GM20431 (cell line): ENCODE data around the gene PSEN1.
"Not testable (repeated sequence)": the region's sequence is repeated elsewhere in the genome, so short reads cannot be mapped to it uniquely, and the experiment has no call there.

Source experiments
- in situ Hi-C: fragments of 300-500 bp; cut with MseI, MboI; formaldehyde crosslinking; loops from one replicate; pipeline ENCODE4 v1.15.0; 2020; ENCODE audit warnings: low sequenced_read_pairs; ENCODE audit not compliant: unreplicated experiment

The PSEN1 gene

DNA sequence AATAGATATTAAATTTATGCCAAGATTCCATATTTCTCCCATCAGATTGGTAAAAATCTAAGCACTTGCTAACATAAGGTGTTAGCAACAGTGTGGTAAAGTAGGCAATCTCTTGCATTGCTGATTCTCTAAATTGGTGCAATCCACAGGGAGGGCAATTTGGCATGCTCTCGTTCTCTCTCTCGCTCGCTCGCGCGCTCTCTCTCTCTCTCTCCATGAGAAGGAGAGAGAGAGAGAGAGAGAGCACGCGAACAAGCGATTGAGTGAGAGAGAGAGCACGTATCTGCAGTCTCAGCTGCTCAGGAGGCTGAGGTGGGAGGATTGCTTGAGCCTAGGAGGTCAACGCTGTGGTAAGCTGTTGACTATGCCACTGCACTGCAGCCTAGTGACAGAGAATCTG is 25.9 kb downstream of the PSEN1 start:
- in situ Hi-C loops = no loop called here

DNA sequence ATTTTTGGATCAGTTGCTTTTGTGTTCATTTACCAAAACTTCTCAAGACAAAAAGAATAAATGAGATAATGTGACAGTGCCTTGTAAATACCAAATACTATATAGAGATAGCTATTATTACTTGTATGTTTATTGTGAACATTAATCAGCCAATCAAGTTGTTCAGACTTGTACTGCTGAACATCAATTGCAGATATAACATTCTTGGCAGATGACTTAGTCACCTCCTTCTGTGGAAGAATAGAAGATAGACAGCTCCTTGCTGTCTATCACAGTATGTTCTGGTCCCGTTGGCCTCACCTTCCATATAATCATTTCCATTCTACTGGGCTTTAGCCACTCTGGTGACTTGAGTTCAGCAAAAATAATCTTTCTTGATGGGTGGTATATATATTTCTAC is 30.1 kb downstream of the PSEN1 start:
- in situ Hi-C loops = no loop called here

DNA sequence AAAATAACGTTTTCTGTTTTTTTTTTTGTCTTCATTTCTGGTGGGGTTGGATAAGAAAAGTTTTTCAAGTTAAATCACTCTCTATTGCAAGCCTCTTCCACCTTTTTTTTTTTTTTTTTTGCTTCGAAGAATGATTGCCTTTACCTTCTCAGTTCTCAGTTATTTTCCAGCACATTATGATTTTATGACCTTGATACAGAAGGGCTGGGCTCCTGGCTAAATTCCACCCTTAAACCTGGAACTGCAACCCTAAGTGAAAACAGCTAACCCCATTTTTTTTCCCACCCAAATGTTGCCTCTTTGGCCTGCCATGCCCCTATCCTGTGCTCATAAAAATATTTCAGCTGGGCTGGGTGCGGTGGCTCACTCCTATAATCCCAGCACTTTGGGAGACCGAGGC is 31.4 kb downstream of the PSEN1 start:
- in situ Hi-C loops = no loop called here

GRCh38 chr14:73168274-73168673 is 32.0 kb downstream of the PSEN1 start:
- in situ Hi-C loops = no loop called here

DNA sequence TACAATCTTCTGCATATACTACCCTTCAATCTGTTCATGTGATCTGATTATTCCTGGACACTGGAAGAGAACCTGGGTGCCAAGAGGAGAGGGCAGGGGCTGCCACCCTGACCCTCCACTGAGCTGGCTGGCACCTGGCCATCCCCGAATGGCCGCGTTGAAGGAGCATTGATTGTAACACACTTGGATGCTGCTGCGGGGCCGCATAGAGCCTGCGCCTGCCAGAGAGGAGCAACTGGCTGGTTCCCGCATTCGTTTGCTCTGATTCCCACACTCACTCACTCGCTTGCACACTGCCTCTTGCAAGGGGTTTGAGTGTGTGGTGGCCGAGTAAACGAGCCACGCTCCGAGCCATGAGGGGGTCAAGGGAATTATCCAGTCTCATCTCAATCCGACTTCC is 32.4 kb downstream of the PSEN1 start:
- in situ Hi-C loops = no loop called here

- in situ Hi-C loops = not testable (repeated sequence)
Observed at GRCh38 chr14:73169855-73170254, 33.5 kb downstream of the PSEN1 start.

DNA sequence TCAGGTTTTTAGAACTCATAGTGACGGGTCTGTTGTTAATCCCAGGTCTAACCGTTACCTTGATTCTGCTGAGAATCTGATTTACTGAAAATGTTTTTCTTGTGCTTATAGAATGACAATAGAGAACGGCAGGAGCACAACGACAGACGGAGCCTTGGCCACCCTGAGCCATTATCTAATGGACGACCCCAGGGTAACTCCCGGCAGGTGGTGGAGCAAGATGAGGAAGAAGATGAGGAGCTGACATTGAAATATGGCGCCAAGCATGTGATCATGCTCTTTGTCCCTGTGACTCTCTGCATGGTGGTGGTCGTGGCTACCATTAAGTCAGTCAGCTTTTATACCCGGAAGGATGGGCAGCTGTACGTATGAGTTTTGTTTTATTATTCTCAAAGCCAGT is 34.4 kb downstream of the PSEN1 start:
- in situ Hi-C loops = no loop called here

DNA sequence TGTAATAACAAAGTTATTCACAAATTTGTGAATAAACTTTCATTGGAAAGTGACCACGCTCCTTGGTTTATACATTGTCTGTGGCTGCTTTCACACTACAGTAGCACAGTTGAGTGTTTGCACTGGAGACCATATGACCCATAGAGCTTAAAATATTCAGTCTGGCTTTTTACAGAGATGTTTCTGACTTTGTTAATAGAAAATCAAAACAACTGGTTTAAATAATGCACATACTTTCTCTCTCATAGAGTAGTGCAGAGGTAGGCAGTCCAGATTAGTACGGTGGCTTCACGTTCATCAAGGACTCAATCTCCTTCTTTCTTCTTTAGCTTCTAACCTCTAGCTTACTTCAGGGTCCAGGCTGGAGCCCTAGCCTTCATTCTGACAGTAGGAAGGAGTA is 36.2 kb downstream of the PSEN1 start:
- in situ Hi-C loops = no loop called here

DNA sequence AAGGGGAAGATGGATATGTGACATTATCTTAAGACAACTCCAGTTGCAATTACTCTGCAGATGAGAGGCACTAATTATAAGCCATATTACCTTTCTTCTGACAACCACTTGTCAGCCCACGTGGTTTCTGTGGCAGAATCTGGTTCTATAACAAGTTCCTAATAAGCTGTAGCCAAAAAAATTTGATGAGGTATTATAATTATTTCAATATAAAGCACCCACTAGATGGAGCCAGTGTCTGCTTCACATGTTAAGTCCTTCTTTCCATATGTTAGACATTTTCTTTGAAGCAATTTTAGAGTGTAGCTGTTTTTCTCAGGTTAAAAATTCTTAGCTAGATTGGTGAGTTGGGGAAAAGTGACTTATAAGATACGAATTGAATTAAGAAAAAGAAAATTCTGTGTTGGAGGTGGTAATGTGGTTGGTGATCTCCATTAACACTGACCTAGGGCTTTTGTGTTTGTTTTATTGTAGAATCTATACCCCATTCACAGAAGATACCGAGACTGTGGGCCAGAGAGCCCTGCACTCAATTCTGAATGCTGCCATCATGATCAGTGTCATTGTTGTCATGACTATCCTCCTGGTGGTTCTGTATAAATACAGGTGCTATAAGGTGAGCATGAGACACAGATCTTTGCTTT is 36.9 kb downstream of the PSEN1 start:
- in situ Hi-C loops = no loop called here

- in situ Hi-C loops = no loop called here
Observed at GRCh38 chr14:73176685-73177084, 40.4 kb downstream of the PSEN1 start.

DNA sequence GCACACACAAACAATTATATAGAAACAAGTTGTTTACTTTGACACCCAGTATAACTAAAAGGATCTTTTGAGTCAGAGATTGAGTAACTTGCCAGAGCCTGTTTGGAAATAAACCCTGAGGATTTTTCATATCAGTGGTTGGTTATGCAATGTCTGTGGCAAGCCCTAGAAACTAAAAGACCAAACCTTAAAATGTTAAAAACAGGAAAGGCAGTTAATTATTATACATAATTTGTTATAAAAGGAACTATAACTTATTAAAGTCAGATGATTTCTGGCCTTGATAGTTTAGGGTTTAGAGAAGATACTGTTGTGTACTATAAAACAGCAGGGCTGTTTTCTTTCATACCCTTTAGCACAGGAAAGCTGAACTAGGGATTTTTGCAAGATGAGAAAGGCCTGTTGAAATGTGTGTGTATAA is 44.1 kb downstream of the PSEN1 start:
- in situ Hi-C loops = no loop called here

GRCh38 chr14:73180969-73181368 is 44.7 kb downstream of the PSEN1 start:
- in situ Hi-C loops = not testable (repeated sequence)

- in situ Hi-C loops = no loop called here
Observed at GRCh38 chr14:73188501-73188911, 52.2 kb downstream of the PSEN1 start.

DNA sequence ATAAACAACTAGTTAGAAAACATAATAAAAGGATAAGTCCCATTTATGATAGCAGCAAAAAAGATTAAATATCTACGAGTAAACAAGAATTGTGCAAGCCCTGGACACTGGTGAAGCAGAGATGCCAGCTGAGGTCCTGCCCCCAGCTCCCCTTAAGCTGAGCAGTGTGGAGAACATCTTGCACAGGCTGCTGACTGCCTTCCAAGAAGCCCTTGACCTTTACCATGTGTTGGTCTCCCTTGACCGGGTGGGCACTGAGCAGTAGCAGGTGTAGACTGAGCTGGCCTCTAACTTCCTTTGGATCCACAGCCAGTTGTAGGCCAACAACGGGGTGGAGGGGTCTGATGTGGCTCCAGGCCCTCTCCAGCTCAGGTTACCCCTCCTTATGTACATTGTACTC is 53.3 kb downstream of the PSEN1 start:
- in situ Hi-C loops = no loop called here

DNA sequence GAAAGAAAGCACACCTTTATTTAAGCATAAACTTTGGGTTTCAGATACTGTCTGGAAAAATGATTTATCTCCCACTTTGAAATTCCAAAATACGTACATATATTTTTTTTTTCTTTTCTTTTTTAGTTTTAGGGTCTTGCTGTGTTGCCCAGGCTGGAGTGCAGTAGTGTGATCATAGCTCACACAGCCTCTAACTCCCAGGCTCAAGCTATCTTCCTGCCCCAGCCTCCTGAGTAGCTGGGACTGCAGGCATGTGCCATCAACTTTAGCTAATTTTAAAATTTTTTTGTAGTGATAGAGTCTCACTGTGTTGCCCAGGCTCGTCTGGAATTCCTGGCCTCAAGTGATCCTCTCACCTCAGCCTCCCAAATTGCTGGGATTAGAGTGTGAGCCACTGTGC is 55.1 kb downstream of the PSEN1 start:
- in situ Hi-C loops = no loop called here

DNA sequence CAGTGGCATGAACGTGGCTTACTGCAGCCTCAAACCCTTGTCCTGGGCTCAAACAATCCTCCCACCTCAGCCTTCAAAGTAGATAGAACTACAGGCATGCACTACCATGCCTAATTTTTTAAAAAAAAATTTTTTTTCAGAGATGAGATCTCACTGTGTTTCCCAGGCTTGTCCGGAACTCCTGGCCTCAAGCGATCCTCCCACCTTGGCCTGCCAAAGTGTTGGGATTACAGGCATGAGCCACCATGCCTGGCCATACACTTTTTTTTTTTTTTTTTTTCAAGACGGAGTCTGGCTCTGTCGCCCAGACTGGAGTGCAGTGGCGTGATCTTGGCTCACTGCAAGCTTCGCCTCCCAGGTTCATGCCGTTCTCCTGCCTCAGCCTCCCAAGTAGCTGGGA is 58.0 kb downstream of the PSEN1 start:
- in situ Hi-C loops = not testable (repeated sequence)

DNA sequence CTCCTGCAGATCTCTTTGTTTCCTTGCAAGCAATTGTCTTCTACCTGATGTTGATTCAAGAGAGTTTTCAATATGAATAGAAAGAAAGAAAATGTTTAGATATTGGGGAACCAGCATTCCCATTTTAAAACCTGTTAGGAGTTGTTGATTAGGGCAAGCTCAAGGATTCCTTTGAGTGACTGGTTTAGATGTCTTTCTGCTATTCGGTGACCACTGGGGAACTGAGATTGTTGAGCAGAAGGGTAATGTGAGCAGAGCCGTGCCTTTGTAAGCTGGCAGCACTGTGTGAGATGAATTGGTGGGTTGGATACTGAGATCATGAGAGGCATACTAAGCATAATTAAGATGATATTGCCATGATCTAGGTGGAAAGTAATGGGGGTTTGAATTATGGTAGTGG is 61.9 kb downstream of the PSEN1 start:
- in situ Hi-C loops = no loop called here

- in situ Hi-C loops = no loop called here
Observed at GRCh38 chr14:73203527-73203926, 67.2 kb downstream of the PSEN1 start.

GRCh38 chr14:73207615-73208014 is 71.3 kb downstream of the PSEN1 start:
- in situ Hi-C loops = no loop called here

DNA sequence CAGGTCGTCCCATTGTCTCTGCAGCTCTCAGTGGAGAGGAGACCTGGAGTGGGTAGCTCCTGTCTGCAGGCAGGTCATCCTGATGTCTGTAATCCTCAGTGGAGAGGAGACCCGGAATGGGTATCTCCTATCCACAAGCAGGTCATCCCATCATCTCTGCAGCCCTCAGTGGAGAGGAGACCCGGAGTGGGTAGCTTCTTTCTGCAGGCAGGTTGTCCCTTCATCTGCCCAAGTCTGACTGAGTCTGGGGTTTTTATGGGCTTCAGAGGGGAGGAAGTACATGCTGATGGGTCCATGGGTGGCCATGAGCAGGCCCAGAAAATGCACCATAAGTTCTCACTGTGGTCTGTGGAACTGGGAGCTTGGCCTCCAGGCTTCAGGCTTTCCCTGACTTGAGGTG is 72.1 kb downstream of the PSEN1 start:
- in situ Hi-C loops = no loop called here

- in situ Hi-C loops = no loop called here
Observed at GRCh38 chr14:73208846-73209245, 72.5 kb downstream of the PSEN1 start.

DNA sequence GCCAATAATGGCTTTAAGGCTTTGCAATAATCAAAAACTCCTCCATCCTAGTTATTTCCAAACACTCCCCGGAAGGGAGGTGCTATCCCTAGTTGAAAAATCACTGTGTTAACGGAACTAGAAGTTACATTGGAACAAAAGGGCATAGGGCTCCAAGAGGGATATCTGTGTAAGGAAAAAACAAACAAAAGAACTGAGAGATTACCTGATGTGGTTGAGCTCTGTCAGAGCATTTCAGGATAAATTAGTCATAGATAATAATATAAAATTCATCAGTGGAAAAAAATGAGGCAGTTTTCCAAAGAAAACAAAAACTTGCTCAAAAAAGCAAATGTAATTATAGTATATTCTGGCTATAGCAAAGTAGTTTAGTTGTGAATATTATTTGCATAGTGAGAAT is 73.6 kb downstream of the PSEN1 start:
- in situ Hi-C loops = no loop called here
